Measurements from ENCODE around the gene NAV2. TPM values are rescaled to one million over a fixed set of nuclear protein-coding genes. Genes with fewer than 3 reads are reported as not detected.

The NAV2 gene
- total RNA-seq, 1 experiment from 2014 or later = 2.1 TPM

- H3K27me3 ChIP-seq (ENCODE audit: insufficient read depth, low read length) = peaks cover 3% of the 10 kb centered on the region; the same call in 1 of the 2 replicates
- no peak overlapping the region for H3K4me3 ChIP-seq (replicated peaks in 1 of 2; ENCODE audit: low read depth in 1 of 2, low read length in 2 of 2)
- no peaks in the 10 kb centered on the region for H3K9me3 ChIP-seq (ENCODE audit: control insufficient read depth in 1 of 2, insufficient read depth in 1 of 2, low read depth in 1 of 2, low read length in 2 of 2)
- no peak overlapping the region for H3K9ac ChIP-seq (ENCODE audit: low read length)
- ChIA-PET RAD21 (ENCODE audit: low non-redundant PET in 1 of 2, low total read pairs in 2 of 2, uncharacterized antibody in 2 of 2, unreplicated experiment in 2 of 2) (no interaction called here), CTCF (no interaction called here), POLR2A (no interaction called here)
- H2AFZ ChIP-seq (ENCODE audit: low read depth, low read length, poor library complexity, severe bottlenecking) = no peak overlapping the region
- no peak for ATAC-seq
- H3K79me2 ChIP-seq (ENCODE audit: insufficient read depth, low read length) = no peaks in the 10 kb centered on the region
- no peak for TF ChIP-seq ZFX (IDR thresholded peaks at IDR 0.05)
- TF ChIP-seq YY1 (IDR thresholded peaks at IDR 0.05; ENCODE audit: extremely low read depth, insufficient replicate concordance, low read depth, low read length) = no peak
- TF ChIP-seq SP1 (IDR thresholded peaks at IDR 0.05; ENCODE audit: low read depth) = no peak
- TF ChIP-seq EZH2phosphoT487 (IDR thresholded peaks at IDR 0.05; ENCODE audit: borderline replicate concordance) = no peak
- TF ChIP-seq SIN3A (IDR thresholded peaks at IDR 0.05; ENCODE audit: low read depth) = no peak
- TF ChIP-seq, protein P1, sequence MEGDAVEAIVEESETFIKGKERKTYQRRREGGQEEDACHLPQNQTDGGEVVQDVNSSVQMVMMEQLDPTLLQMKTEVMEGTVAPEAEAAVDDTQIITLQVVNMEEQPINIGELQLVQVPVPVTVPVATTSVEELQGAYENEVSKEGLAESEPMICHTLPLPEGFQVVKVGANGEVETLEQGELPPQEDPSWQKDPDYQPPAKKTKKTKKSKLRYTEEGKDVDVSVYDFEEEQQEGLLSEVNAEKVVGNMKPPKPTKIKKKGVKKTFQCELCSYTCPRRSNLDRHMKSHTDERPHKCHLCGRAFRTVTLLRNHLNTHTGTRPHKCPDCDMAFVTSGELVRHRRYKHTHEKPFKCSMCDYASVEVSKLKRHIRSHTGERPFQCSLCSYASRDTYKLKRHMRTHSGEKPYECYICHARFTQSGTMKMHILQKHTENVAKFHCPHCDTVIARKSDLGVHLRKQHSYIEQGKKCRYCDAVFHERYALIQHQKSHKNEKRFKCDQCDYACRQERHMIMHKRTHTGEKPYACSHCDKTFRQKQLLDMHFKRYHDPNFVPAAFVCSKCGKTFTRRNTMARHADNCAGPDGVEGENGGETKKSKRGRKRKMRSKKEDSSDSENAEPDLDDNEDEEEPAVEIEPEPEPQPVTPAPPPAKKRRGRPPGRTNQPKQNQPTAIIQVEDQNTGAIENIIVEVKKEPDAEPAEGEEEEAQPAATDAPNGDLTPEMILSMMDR (IDR thresholded peaks at IDR 0.05 in 2 of 3, conservative IDR thresholded peaks at IDR 0.05 in 1 of 3; ENCODE audit: borderline replicate concordance in 1 of 3, insufficient read depth in 1 of 3, low read depth in 2 of 3, low read length in 2 of 3) = no peak
- TF ChIP-seq SRF (IDR thresholded peaks at IDR 0.05; ENCODE audit: low read depth) = no peak
- TF ChIP-seq CEBPB (IDR thresholded peaks at IDR 0.05; ENCODE audit: low read depth) = no peak
- no peak for TF ChIP-seq MAX (IDR thresholded peaks at IDR 0.05)
- no peak for TF ChIP-seq TCF7L2 (IDR thresholded peaks at IDR 0.05; ENCODE audit: borderline replicate concordance, extremely low read depth, insufficient read depth, insufficient read length)
- no peak overlapping the region for H3K27ac ChIP-seq (ENCODE audit: low read depth, low read length)
- BruUV-seq (replicated peaks) = no TSS peak
- H3K36me3 ChIP-seq (ENCODE audit: control insufficient read depth in 1 of 2, insufficient read depth in 2 of 2, low read length in 2 of 2) = no peaks in the 10 kb centered on the region
- H3K9me2 ChIP-seq (ENCODE audit: insufficient read depth) = no peaks in the 10 kb centered on the region
- no peaks in the 10 kb centered on the region for H3K4me1 ChIP-seq (ENCODE audit: control insufficient read depth in 1 of 2, insufficient read depth in 2 of 2, low read length in 2 of 2)
- DNase-seq (ENCODE audit: low read depth, low spot score) = no peak
- no peak overlapping the region for H3K4me2 ChIP-seq (ENCODE audit: low read length)
- H4K20me1 ChIP-seq (ENCODE audit: insufficient read depth) = no peaks in the 10 kb centered on the region
- intact Hi-C loops (cut with micrococcal nuclease) = no loop called here
These were observed 105.2 kb downstream of the NAV2 start for GRCh38 chr11:19817870-19818269.

Measured in HCT116 (cell line).